WTC11 (cell line): Measurements from ENCODE around the gene TAX1BP3. TPM values are rescaled to one million over a fixed set of nuclear protein-coding genes. Genes with fewer than 3 reads are reported as not detected.

ENCODE experiments used
- ATAC-seq: fragments of 200-7000 bp; cut with Tn5 transposase; 2 replicates; pipeline ENCODE4 v1.10.0; 2021; ENCODE audit warnings: mild to moderate bottlenecking, moderate library complexity
- CTCF ChIA-PET: fragments of 300-600 bp; sonication (Branson Sonifier 250); formaldehyde crosslinking; loops from one replicate; lab custom pipeline; 2021; ENCODE audit warnings: antibody characterized with exemption; lab: Charles Lee
- POLR2A ChIA-PET: fragments of 350-600 bp; sonication (Branson Sonifier 250); formaldehyde crosslinking; loops from one replicate; lab custom pipeline; 2021; ENCODE audit warnings: antibody characterized with exemption; lab: Charles Lee
- DNase-seq: peaks from one replicate; pipeline ENCODE4 v3.0.0; 2021; ENCODE audit warnings: low spot score
- H3K27ac Mint-ChIP-seq: 2 replicates; pipeline ENCODE4 v1.8.0; 2021; ENCODE audit warnings: mixed read lengths
- H3K27me3 Mint-ChIP-seq: 2 replicates; pipeline ENCODE4 v1.8.0; 2021; ENCODE audit warnings: low read depth, mild to moderate bottlenecking, moderate library complexity, mixed read lengths
- H3K36me3 Mint-ChIP-seq: 2 replicates; pipeline ENCODE4 v1.8.0; 2021; ENCODE audit warnings: mixed read lengths
- H3K4me1 Mint-ChIP-seq: 2 replicates; pipeline ENCODE4 v1.8.0; 2022; ENCODE audit warnings: mixed read lengths
- H3K4me3 Mint-ChIP-seq: 2 replicates; pipeline ENCODE4 v1.8.0; 2021; ENCODE audit warnings: mild to moderate bottlenecking, moderate library complexity, mixed read lengths
- H3K9me3 Mint-ChIP-seq: 2 replicates; pipeline ENCODE4 v1.8.0; 2021; ENCODE audit warnings: mixed read lengths
- E2F4 ChIP-seq: sonication (generic); formaldehyde crosslinking; IDR thresholded peaks from 2 replicates; pipeline ENCODE4 v1.8.1; 2022; ENCODE audit warnings: low read depth, mild to moderate bottlenecking, moderate library complexity, missing genetic modification reagents, borderline replicate concordance
- GABPB1 ChIP-seq: sonication (generic); formaldehyde crosslinking; IDR thresholded peaks from 2 replicates; pipeline ENCODE4 v1.8.1; 2023; ENCODE audit warnings: mild to moderate bottlenecking, missing genetic modification reagents
- GRHL2 ChIP-seq: fragments of 250-450 bp; sonication (Bioruptor Pico); IDR thresholded peaks from 2 replicates; pipeline ENCODE4 v1.8.0; 2022; ENCODE audit warnings: mild to moderate bottlenecking, moderate library complexity; ENCODE audit not compliant: insufficient replicate concordance, severe bottlenecking
- GTF2I ChIP-seq: fragments of 250-450 bp; sonication (Bioruptor Pico); conservative IDR thresholded peaks from 2 replicates; pipeline ENCODE4 v1.4.0; 2021; ENCODE audit warnings: mild to moderate bottlenecking
- JUN ChIP-seq: sonication (generic); formaldehyde crosslinking; IDR thresholded peaks from 2 replicates; pipeline ENCODE4 v1.8.0; 2023; ENCODE audit warnings: mild to moderate bottlenecking, missing genetic modification reagents
- MXD4 ChIP-seq: fragments of 250-450 bp; sonication (Bioruptor Pico); IDR thresholded peaks from 2 replicates; pipeline ENCODE4 v1.8.0; 2021; ENCODE audit warnings: mild to moderate bottlenecking, moderate library complexity, borderline replicate concordance
- NFATC4 ChIP-seq: fragments of 250-450 bp; sonication (Bioruptor Pico); IDR thresholded peaks from 2 replicates; pipeline ENCODE4 v1.9.0; 2021; ENCODE audit warnings: mild to moderate bottlenecking
- NR3C1 ChIP-seq: sonication (generic); formaldehyde crosslinking; conservative IDR thresholded peaks from 2 replicates; pipeline ENCODE4 v1.8.1; 2023; ENCODE audit warnings: low read depth, mild to moderate bottlenecking, missing genetic modification reagents
- PRRX2 ChIP-seq: fragments of 250-450 bp; sonication (Bioruptor Pico); IDR thresholded peaks from 2 replicates; pipeline ENCODE4 v1.8.0; 2021; ENCODE audit warnings: mild to moderate bottlenecking
- SMAD3 ChIP-seq: sonication (generic); formaldehyde crosslinking; IDR thresholded peaks from 2 replicates; pipeline ENCODE4 v1.8.0; 2022; ENCODE audit warnings: missing genetic modification reagents, mild to moderate bottlenecking, borderline replicate concordance
- STAT6 ChIP-seq: sonication (generic); formaldehyde crosslinking; conservative IDR thresholded peaks from 2 replicates; pipeline ENCODE4 v1.8.1; 2023; ENCODE audit warnings: mild to moderate bottlenecking, low read depth, missing genetic modification reagents, moderate library complexity
- TEAD4 ChIP-seq: sonication (generic); formaldehyde crosslinking; IDR thresholded peaks from 2 replicates; pipeline ENCODE4 v1.8.0; 2022; ENCODE audit warnings: mild to moderate bottlenecking, missing genetic modification reagents
- ZNF219 ChIP-seq: sonication (generic); formaldehyde crosslinking; IDR thresholded peaks from 2 replicates; pipeline ENCODE4 v1.8.0; 2023; ENCODE audit warnings: missing genetic modification reagents, mild to moderate bottlenecking, borderline replicate concordance
- ZNF232 ChIP-seq: sonication (generic); formaldehyde crosslinking; IDR thresholded peaks from 2 replicates; pipeline ENCODE4 v1.8.0; 2022; ENCODE audit warnings: mild to moderate bottlenecking, missing genetic modification reagents
- ZNF671 ChIP-seq: fragments of 250-450 bp; sonication (Bioruptor Pico); IDR thresholded peaks from 2 replicates; pipeline ENCODE4 v1.8.0; 2021; ENCODE audit warnings: mild to moderate bottlenecking
- total RNA-seq: library from RNA; stranded (reverse); gene quantifications from 3 replicates; pipeline ENCODE4 v1.2.3, GENCODE V29; 2021
- TF ChIP-seq, protein P1 (sequence below): sonication (generic); formaldehyde crosslinking; IDR thresholded peaks from 2 replicates; pipeline ENCODE4 v1.8.1; 2022; ENCODE audit warnings: mild to moderate bottlenecking, moderate library complexity, missing genetic modification reagents
- TF ChIP-seq, protein P2 (sequence below): fragments of 250-450 bp; sonication (Bioruptor Pico); conservative IDR thresholded peaks from 2 replicates; pipeline ENCODE4 v1.9.0; 2021; ENCODE audit warnings: mild to moderate bottlenecking
- TF ChIP-seq, protein P3 (sequence below): sonication (generic); formaldehyde crosslinking; IDR thresholded peaks from 2 replicates; pipeline ENCODE4 v1.8.1; 2022; ENCODE audit warnings: mild to moderate bottlenecking, missing genetic modification reagents, moderate library complexity, borderline replicate concordance
- TF ChIP-seq, protein P4 (sequence below): sonication (generic); formaldehyde crosslinking; IDR thresholded peaks from 2 replicates; pipeline ENCODE4 v1.8.0; 2023; ENCODE audit warnings: missing genetic modification reagents

Gene TAX1BP3
- total RNA-seq, 1 experiment from 2014 or later, result 76.2 TPM

DNA sequence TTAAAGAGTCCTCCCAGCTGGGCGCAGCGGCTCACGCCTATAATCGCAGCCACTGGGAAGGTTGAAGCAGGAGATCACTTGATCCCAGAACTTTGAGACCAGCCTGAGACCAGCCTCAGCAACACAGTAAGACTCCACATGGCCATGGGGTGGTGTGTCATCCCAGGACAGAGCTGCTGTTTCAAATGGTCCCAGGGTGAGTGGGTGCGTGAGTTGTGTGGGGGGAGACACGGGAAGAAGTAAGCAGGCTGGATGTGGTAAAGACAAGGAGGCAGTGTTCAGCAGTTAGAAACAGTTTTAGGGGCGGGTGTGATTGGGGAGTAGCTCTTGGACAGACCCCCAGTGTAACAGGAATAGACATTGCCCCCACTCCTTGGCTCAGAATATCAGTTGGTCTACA is 36.1 kb downstream of the TAX1BP3 start:
- ATAC-seq, result no peak
- H3K9me3 Mint-ChIP-seq, result no peaks in the 10 kb centered on the region
- no peak for DNase-seq
- H3K36me3 Mint-ChIP-seq, result peaks cover 28% of the 10 kb centered on the region
- CTCF ChIA-PET, result interaction anchor here (1.1 kb wide), 1 partner anchor 50 kb away, joined by 3 read pairs; no protein-coding TSS in a partner anchor
- TF ChIP-seq NR3C1 (CRISPR knock-in tag) (no peak), GTF2I (CRISPR knock-in tag) (no peak), JUN (CRISPR knock-in tag) (no peak), PRRX2 (CRISPR knock-in tag) (no peak), E2F4 (CRISPR knock-in tag) (no peak), MXD4 (no peak), ZNF219 (CRISPR knock-in tag) (no peak), GABPB1 (CRISPR knock-in tag) (no peak)
- TF ChIP-seq, all 79 proteins: peak for 0
- H3K4me1 Mint-ChIP-seq, result peaks cover 10% of the 10 kb centered on the region
- H3K27me3 Mint-ChIP-seq, result no peaks in the 10 kb centered on the region
- no peak overlapping the region; the same call in 1 of the 2 replicates for H3K27ac Mint-ChIP-seq
- POLR2A ChIA-PET, result interaction anchor here (0.6 kb wide), 1 partner anchor 1403 kb away, joined by 4 read pairs; the partner anchor contains the start of gene SLC52A1
- no peak overlapping the region for H3K4me3 Mint-ChIP-seq

DNA sequence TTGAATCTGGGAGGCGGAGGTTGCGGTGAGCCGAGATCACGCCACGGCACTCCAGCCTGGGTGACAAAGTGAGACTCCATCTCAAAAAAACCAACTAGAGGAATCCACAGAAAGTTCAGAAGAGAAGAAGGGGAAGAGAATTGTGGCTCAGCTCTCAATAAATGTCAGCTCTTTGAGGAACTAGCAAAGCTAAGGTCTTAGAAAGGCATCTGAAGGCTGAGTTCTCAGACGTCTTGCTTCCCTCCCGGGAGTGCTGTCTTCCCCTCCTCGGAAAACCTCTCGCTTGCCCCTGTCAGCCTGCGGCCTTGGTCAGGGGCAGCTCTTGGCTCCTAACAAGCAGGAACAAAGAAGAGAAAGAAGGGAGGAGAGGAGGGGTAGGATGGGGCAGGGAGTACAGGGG is 37.6 kb downstream of the TAX1BP3 start:
- no peak for DNase-seq
- Mint-ChIP-seq H3K27me3 (no peaks in the 10 kb centered on the region), H3K36me3 (peaks cover 39% of the 10 kb centered on the region), H3K4me1 (peaks cover 7% of the 10 kb centered on the region), H3K9me3 (no peaks in the 10 kb centered on the region), H3K4me3 (no peak overlapping the region), H3K27ac (no peak overlapping the region; the same call in 1 of the 2 replicates)
- no peak for ATAC-seq
- TF ChIP-seq SMAD3 (CRISPR knock-in tag) (no peak), PRRX2 (CRISPR knock-in tag) (no peak), NFATC4 (CRISPR knock-in tag) (no peak), GRHL2 (CRISPR knock-in tag) (no peak), TEAD4 (no peak), STAT6 (CRISPR knock-in tag) (no peak)
- TF ChIP-seq, protein P1, sequence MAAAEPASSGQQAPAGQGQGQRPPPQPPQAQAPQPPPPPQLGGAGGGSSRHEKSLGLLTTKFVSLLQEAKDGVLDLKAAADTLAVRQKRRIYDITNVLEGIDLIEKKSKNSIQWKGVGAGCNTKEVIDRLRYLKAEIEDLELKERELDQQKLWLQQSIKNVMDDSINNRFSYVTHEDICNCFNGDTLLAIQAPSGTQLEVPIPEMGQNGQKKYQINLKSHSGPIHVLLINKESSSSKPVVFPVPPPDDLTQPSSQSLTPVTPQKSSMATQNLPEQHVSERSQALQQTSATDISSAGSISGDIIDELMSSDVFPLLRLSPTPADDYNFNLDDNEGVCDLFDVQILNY (CRISPR knock-in tag), result no peak
- CTCF ChIA-PET, result interaction anchor here (0.9 to 1.1 kb wide), 2 partner anchors 52 to 213 kb away, joined by 4 to 6 read pairs; no protein-coding TSS in a partner anchor
- POLR2A ChIA-PET, result no interaction called here

DNA sequence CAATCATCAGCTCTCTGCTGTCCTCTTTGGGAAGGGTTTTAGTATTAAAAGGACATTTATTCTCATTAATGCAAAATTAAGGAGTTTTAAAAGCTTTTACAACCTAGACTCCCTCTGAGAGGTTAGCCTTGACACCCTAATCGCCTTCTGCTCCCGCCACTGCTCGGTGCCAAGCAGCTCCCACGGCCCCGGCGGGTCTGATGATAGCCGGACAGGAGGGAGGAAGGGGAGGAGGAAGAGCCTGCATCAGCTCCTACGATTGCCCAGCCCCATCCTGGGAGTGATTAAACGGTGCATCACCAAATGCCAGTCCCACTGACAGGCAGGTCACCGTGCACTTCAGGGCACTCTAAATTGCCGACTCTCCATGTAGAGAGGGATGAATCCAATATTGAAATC is 40.6 kb downstream of the TAX1BP3 start:
- no peak overlapping the region for H3K4me3 Mint-ChIP-seq
- no peak for ATAC-seq
- no peaks in the 10 kb centered on the region for H3K4me1 Mint-ChIP-seq
- POLR2A ChIA-PET, result no interaction called here
- TF ChIP-seq ZNF671 (CRISPR knock-in tag), result no peak
- TF ChIP-seq STAT6 (CRISPR knock-in tag), result no peak
- TF ChIP-seq, protein P2, sequence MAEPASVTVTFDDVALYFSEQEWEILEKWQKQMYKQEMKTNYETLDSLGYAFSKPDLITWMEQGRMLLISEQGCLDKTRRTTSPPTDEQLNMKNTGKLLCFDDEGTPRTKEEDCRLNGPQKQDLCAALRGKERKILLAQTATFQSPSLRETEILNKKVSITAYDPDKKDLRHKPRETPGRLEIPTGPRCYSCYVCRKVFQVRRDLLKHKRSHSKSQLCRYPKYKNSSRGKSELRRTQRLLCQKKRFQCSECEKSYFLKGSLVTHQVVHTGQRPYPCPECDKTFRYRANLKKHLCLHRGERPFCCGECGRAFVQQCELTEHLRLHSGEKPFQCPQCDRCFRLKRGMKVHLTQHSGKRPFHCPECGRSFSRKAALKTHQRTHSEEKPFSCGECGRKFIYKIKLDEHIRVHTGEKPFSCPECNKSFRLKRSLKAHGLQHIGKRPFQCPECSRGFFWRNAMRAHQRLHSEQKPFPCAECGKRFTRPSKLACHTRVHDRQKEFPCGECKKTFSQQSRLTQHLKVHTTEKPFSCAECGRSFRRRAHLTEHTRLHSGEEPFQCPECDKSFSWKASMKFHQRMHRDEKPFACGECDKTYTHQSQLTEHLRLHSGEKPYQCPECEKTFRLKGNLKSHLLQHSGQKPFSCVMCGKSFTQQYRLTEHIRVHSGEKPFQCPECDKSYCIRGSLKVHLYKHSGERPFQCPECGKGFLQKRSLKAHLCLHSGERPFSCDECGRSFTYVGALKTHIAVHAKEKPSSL (CRISPR knock-in tag), result no peak
- no peak for TF ChIP-seq ZNF232 (CRISPR knock-in tag)
- TF ChIP-seq, protein P3, sequence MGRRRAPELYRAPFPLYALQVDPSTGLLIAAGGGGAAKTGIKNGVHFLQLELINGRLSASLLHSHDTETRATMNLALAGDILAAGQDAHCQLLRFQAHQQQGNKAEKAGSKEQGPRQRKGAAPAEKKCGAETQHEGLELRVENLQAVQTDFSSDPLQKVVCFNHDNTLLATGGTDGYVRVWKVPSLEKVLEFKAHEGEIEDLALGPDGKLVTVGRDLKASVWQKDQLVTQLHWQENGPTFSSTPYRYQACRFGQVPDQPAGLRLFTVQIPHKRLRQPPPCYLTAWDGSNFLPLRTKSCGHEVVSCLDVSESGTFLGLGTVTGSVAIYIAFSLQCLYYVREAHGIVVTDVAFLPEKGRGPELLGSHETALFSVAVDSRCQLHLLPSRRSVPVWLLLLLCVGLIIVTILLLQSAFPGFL, result no peak
- TF ChIP-seq, protein P4, sequence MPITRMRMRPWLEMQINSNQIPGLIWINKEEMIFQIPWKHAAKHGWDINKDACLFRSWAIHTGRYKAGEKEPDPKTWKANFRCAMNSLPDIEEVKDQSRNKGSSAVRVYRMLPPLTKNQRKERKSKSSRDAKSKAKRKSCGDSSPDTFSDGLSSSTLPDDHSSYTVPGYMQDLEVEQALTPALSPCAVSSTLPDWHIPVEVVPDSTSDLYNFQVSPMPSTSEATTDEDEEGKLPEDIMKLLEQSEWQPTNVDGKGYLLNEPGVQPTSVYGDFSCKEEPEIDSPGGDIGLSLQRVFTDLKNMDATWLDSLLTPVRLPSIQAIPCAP, result no peak
- TF ChIP-seq ZNF219 (CRISPR knock-in tag), result no peak
- TF ChIP-seq, all 79 proteins: peak for 0
- CTCF ChIA-PET, result interaction anchor here (0.8 to 1.8 kb wide), 2 partner anchors 25 to 579 kb away, joined by 3 to 7 read pairs; no protein-coding TSS in a partner anchor
- peaks cover 54% of the 10 kb centered on the region for H3K36me3 Mint-ChIP-seq
- H3K27ac Mint-ChIP-seq, result no peak overlapping the region
- DNase-seq, result no peak
- no peaks in the 10 kb centered on the region for H3K27me3 Mint-ChIP-seq
- H3K9me3 Mint-ChIP-seq, result no peaks in the 10 kb centered on the region
